Testis (tissue), 2 donors: Measurements from ENCODE around the gene TASP1.
"Not testable (repeated sequence)": the region's sequence is repeated elsewhere in the genome, so short reads cannot be mapped to it uniquely, and the experiment has no call there.

Source experiments
- POLR2A ChIP-seq: fragments of 450-650 bp; IDR thresholded peaks from one replicate; pipeline ENCODE4 v1.6.1; 2017; ENCODE audit warnings: antibody characterized with exemption, mild to moderate bottlenecking, moderate library complexity
- TF ChIP-seq, protein P1 (sequence below), 3 experiments: fragments of 450-650 bp in 2 of 3; fragments of 200-600 bp in 1 of 3; sonication (generic) in 1 of 3; IDR thresholded peaks; one replicate each; pipeline ENCODE4 v1.5.1; 2016 to 2019; ENCODE audit warnings: antibody characterized with exemption in 3 of 3, mild to moderate bottlenecking in 2 of 3, moderate library complexity in 1 of 3

DNA sequence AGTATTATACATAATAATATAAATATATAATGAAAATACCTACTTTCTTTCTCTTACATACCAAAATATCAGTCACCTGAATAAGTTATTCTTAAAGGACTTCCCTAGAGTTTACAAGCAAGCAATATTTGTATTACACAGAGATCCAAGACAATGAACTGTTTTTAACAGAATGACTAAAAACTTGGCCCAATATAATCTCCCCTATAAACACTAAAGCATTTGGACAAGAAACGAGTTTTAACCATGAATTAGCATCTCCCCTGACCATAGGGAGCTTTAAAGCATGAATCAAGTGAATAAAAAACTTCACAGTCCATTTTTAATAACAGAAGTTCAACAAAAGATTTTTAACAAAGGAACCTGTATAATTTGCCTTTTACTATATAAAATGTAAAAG, 20.3 kb downstream of the TASP1 start:
- TF ChIP-seq, protein P1, sequence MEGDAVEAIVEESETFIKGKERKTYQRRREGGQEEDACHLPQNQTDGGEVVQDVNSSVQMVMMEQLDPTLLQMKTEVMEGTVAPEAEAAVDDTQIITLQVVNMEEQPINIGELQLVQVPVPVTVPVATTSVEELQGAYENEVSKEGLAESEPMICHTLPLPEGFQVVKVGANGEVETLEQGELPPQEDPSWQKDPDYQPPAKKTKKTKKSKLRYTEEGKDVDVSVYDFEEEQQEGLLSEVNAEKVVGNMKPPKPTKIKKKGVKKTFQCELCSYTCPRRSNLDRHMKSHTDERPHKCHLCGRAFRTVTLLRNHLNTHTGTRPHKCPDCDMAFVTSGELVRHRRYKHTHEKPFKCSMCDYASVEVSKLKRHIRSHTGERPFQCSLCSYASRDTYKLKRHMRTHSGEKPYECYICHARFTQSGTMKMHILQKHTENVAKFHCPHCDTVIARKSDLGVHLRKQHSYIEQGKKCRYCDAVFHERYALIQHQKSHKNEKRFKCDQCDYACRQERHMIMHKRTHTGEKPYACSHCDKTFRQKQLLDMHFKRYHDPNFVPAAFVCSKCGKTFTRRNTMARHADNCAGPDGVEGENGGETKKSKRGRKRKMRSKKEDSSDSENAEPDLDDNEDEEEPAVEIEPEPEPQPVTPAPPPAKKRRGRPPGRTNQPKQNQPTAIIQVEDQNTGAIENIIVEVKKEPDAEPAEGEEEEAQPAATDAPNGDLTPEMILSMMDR (IDR thresholded peaks at IDR 0.05) = not testable (repeated sequence)
- not testable (repeated sequence) for TF ChIP-seq POLR2A
